ENCODE results near the gene CA11. TPM values are rescaled to one million over a fixed set of nuclear protein-coding genes. Genes with fewer than 3 reads are reported as not detected.

CA11 gene
- total RNA-seq, 2 donors from 2014 or later: 4.7 to 4.9 TPM

GRCh38 chr19:48674921-48675824, 29.2 kb upstream of the CA11 start:
- no peaks in the 10 kb centered on the region for H3K36me3 Mint-ChIP-seq
- no peaks in the 10 kb centered on the region for H3K9me3 Mint-ChIP-seq
- peak; percentile 75 for DNase-seq (ENCODE audit: low spot score)
- H3K4me3 Mint-ChIP-seq: no peak overlapping the region
- no peak overlapping the region for H3K27ac Mint-ChIP-seq
- ATAC-seq: peak; percentile 71 to 81
- H3K27me3 Mint-ChIP-seq: no peaks in the 10 kb centered on the region
- peaks cover 6 to 7% of the 10 kb centered on the region in 2 donors for H3K4me1 Mint-ChIP-seq (ENCODE audit: low read depth in 2 of 2)

GRCh38 chr19:48674216-48674809, 28.3 kb upstream of the CA11 start:
- no peak overlapping the region for H3K27ac Mint-ChIP-seq
- H3K36me3 Mint-ChIP-seq: no peaks in the 10 kb centered on the region
- no peaks in the 10 kb centered on the region for H3K27me3 Mint-ChIP-seq
- DNase-seq (ENCODE audit: low spot score) (no peak), ATAC-seq (no peak)
- peaks cover 7 to 10% of the 10 kb centered on the region in 2 donors for H3K4me1 Mint-ChIP-seq (ENCODE audit: low read depth in 2 of 2)
- no peaks in the 10 kb centered on the region for H3K9me3 Mint-ChIP-seq
- H3K4me3 Mint-ChIP-seq: no peak overlapping the region

- no peak for DNase-seq (ENCODE audit: low spot score)
- no peak for ATAC-seq
- Mint-ChIP-seq H3K36me3 (no peaks in the 10 kb centered on the region), H3K4me3 (no peak overlapping the region), H3K27ac (no peak overlapping the region), H3K4me1 (ENCODE audit: low read depth in 2 of 2) (peaks cover 7 to 14% of the 10 kb centered on the region in 2 donors), H3K27me3 (no peaks in the 10 kb centered on the region), H3K9me3 (no peaks in the 10 kb centered on the region)
These were observed 27.6 kb upstream of the CA11 start for GRCh38 chr19:48673436-48674100.

- H3K4me3 Mint-ChIP-seq: no peak within 1 kb of the TSS
- ATAC-seq: no peak
- H3K9me3 Mint-ChIP-seq: no peaks in the 10 kb centered on the region
- H3K27ac Mint-ChIP-seq: no peak within 1 kb of the TSS
- no peaks in the 10 kb centered on the region for H3K27me3 Mint-ChIP-seq
- peaks cover 7 to 14% of the 10 kb centered on the region in 2 donors for H3K4me1 Mint-ChIP-seq (ENCODE audit: low read depth in 2 of 2)
- no peak for DNase-seq (ENCODE audit: low spot score)
- no peaks in the 10 kb centered on the region for H3K36me3 Mint-ChIP-seq
These were observed 27.0 kb upstream of the CA11 start, which contains the start of gene NTN5 for GRCh38 chr19:48672994-48673393. TSS of gene NTN5 (minus strand) at chr19:48673017. CDS start at chr19:48670986, 2,031 bp downstream.

GRCh38 chr19:48671446-48671995, 25.5 kb upstream of the CA11 start:
- DNase-seq (ENCODE audit: low spot score) (no peak), ATAC-seq (no peak)
- H3K36me3 Mint-ChIP-seq: no peaks in the 10 kb centered on the region
- H3K4me3 Mint-ChIP-seq: no peak overlapping the region
- H3K27me3 Mint-ChIP-seq: no peaks in the 10 kb centered on the region
- H3K9me3 Mint-ChIP-seq: no peaks in the 10 kb centered on the region
- H3K4me1 Mint-ChIP-seq (ENCODE audit: low read depth in 2 of 2): peaks cover 7 to 14% of the 10 kb centered on the region in 2 donors
- no peak overlapping the region for H3K27ac Mint-ChIP-seq

- no peaks in the 10 kb centered on the region for H3K27me3 Mint-ChIP-seq
- ATAC-seq (no peak), DNase-seq (ENCODE audit: low spot score) (no peak)
- no peaks in the 10 kb centered on the region for H3K9me3 Mint-ChIP-seq
- no peak overlapping the region for H3K4me3 Mint-ChIP-seq
- H3K36me3 Mint-ChIP-seq: no peaks in the 10 kb centered on the region
- no peak overlapping the region for H3K27ac Mint-ChIP-seq
- peaks cover 7 to 14% of the 10 kb centered on the region in 2 donors for H3K4me1 Mint-ChIP-seq (ENCODE audit: low read depth in 2 of 2)
These were observed 24.9 kb upstream of the CA11 start for GRCh38 chr19:48670699-48671445.

- H3K9me3 Mint-ChIP-seq: no peaks in the 10 kb centered on the region
- no peaks in the 10 kb centered on the region for H3K27me3 Mint-ChIP-seq
- H3K4me3 Mint-ChIP-seq: peak overlapping the region; percentile 49
- ATAC-seq (no peak), DNase-seq (ENCODE audit: low spot score) (no peak)
- H3K4me1 Mint-ChIP-seq (ENCODE audit: low read depth in 2 of 2): peaks cover 3 to 9% of the 10 kb centered on the region in 2 donors
- no peaks in the 10 kb centered on the region for H3K36me3 Mint-ChIP-seq
- peak overlapping the region in 1 of 2 donors; percentile 36 for H3K27ac Mint-ChIP-seq
These were observed 24.1 kb upstream of the CA11 start for GRCh38 chr19:48669903-48670668.

- Mint-ChIP-seq H3K36me3 (no peaks in the 10 kb centered on the region), H3K27me3 (no peaks in the 10 kb centered on the region), H3K27ac (no peak overlapping the region), H3K9me3 (no peaks in the 10 kb centered on the region), H3K4me1 (ENCODE audit: low read depth in 2 of 2) (peaks cover 0 to 8% of the 10 kb centered on the region in 2 donors), H3K4me3 (peak overlapping the region; percentile 1)
- ATAC-seq (no peak), DNase-seq (ENCODE audit: low spot score) (no peak)
These were observed 22.8 kb upstream of the CA11 start for GRCh38 chr19:48668761-48669160.

- no peaks in the 10 kb centered on the region for H3K9me3 Mint-ChIP-seq
- H3K27ac Mint-ChIP-seq: no peak overlapping the region
- no peak overlapping the region for H3K4me3 Mint-ChIP-seq
- DNase-seq (ENCODE audit: low spot score): no peak
- H3K36me3 Mint-ChIP-seq: no peaks in the 10 kb centered on the region
- no peak for ATAC-seq
- peaks cover 0 to 8% of the 10 kb centered on the region in 2 donors for H3K4me1 Mint-ChIP-seq (ENCODE audit: low read depth in 2 of 2)
- no peaks in the 10 kb centered on the region for H3K27me3 Mint-ChIP-seq
These were observed 22.3 kb upstream of the CA11 start for GRCh38 chr19:48668332-48668731.

GRCh38 chr19:48665786-48666185, 19.8 kb upstream of the CA11 start:
- ATAC-seq: no peak
- no peak overlapping the region for H3K27ac Mint-ChIP-seq
- no peaks in the 10 kb centered on the region for H3K36me3 Mint-ChIP-seq

GRCh38 chr19:48664476-48664875, 18.5 kb upstream of the CA11 start:
- DNase-seq (ENCODE audit: low spot score) (no peak), ATAC-seq (no peak)
- Mint-ChIP-seq H3K27me3 (no peaks in the 10 kb centered on the region), H3K4me3 (no peak overlapping the region), H3K27ac (no peak overlapping the region), H3K36me3 (no peaks in the 10 kb centered on the region), H3K9me3 (no peaks in the 10 kb centered on the region), H3K4me1 (ENCODE audit: low read depth in 2 of 2) (peaks cover 7 to 11% of the 10 kb centered on the region in 2 donors)

More at GRCh38 chr19:48665786-48666185, 19.8 kb upstream of the CA11 start:
- H3K4me1 Mint-ChIP-seq (ENCODE audit: low read depth in 2 of 2): peaks cover 6 to 13% of the 10 kb centered on the region in 2 donors
- H3K4me3 Mint-ChIP-seq: no peak overlapping the region
- no peak for DNase-seq (ENCODE audit: low spot score)
- no peaks in the 10 kb centered on the region for H3K9me3 Mint-ChIP-seq
- H3K27me3 Mint-ChIP-seq: no peaks in the 10 kb centered on the region

GRCh38 chr19:48663667-48664066, 17.7 kb upstream of the CA11 start:
- Mint-ChIP-seq H3K27me3 (no peaks in the 10 kb centered on the region), H3K9me3 (no peaks in the 10 kb centered on the region), H3K4me3 (no peak overlapping the region)

More at GRCh38 chr19:48663667-48664066, 17.7 kb upstream of the CA11 start:
- no peaks in the 10 kb centered on the region for H3K36me3 Mint-ChIP-seq
- peaks cover 7 to 8% of the 10 kb centered on the region in 2 donors for H3K4me1 Mint-ChIP-seq (ENCODE audit: low read depth in 2 of 2)
- ATAC-seq: no peak
- H3K27ac Mint-ChIP-seq: no peak overlapping the region
- DNase-seq (ENCODE audit: low spot score): no peak

Measured in natural killer cell treated with Interleukin-12 subunit alpha and Interleukin-12 subunit beta and Interleukin-15 and Interleukin-18, amount 100 ng/mL, for 72 hours (primary cell).